Measurements from ENCODE around the gene IL17RD. TPM values are rescaled to one million over a fixed set of nuclear protein-coding genes. Genes with fewer than 3 reads are reported as not detected.

The IL17RD gene
- total RNA-seq, 1 donor from 2014 or later: not detected

DNA sequence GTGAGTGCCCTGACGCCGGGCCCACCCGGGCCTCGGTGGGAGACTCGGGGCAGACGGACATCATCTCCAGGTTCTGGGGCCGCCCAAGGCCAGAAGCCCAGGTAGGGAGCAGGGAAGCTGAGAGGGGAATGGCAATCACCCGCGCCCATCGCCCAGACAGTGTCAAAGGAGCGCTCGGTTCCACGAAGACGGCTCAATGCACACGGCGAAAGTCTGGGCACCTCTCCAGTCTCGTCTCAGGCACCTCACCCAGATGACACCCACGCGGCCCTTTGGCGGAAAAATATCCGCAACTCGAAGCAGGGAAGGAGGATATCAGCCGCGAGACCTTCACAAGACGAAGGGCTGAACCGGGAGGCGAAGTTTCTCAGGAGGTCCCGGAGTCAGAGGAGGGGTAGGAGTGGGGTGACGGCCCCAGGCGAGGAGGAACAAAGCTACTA is 916 bp downstream of the IL17RD start:
- no peak for ATAC-seq (ENCODE audit: low read depth)
- intact Hi-C loops (cut with micrococcal nuclease): loop anchor here (10.0 kb wide), 1 partner anchor 169 kb away; no protein-coding TSS in a partner anchor
- peak overlapping the region; percentile 84 for H3K4me3 Mint-ChIP-seq
- H3K27me3 Mint-ChIP-seq: peaks cover 48% of the 10 kb centered on the region
- ChIA-PET CTCF (no interaction called here), POLR2A (no interaction called here)
- TF ChIP-seq CTCF (IDR thresholded peaks at IDR 0.05): no peak
- H3K9me3 Mint-ChIP-seq: no peaks in the 10 kb centered on the region
- no peaks in the 10 kb centered on the region for H3K36me3 Mint-ChIP-seq (ENCODE audit: low read depth)
- H3K27ac Mint-ChIP-seq: no peak overlapping the region
- peak; percentile 22 for DNase-seq
- peaks cover 12% of the 10 kb centered on the region for H3K4me1 Mint-ChIP-seq

- intact Hi-C loops (cut with micrococcal nuclease): loop anchor here (10.0 kb wide), 1 partner anchor 169 kb away; no protein-coding TSS in a partner anchor
- CTCF ChIA-PET: no interaction called here
Measured at GRCh38 chr3:57163751-57164150, 1.4 kb downstream of the IL17RD start.

GRCh38 chr3:57161915-57162314 is 3.2 kb downstream of the IL17RD start:
- ATAC-seq (ENCODE audit: low read depth): no peak
- DNase-seq: no peak
- Mint-ChIP-seq H3K4me1 (peaks cover 16% of the 10 kb centered on the region), H3K27me3 (peaks cover 39% of the 10 kb centered on the region), H3K9me3 (no peaks in the 10 kb centered on the region), H3K27ac (no peak overlapping the region), H3K4me3 (no peak overlapping the region), H3K36me3 (ENCODE audit: low read depth) (no peaks in the 10 kb centered on the region)
- ChIA-PET POLR2A (no interaction called here), CTCF (no interaction called here)
- intact Hi-C loops (cut with micrococcal nuclease): loop anchor here (10.0 kb wide), 1 partner anchor 167 kb away; no protein-coding TSS in a partner anchor
- no peak for TF ChIP-seq CTCF (IDR thresholded peaks at IDR 0.05)

More at GRCh38 chr3:57163751-57164150, 1.4 kb downstream of the IL17RD start:
- ATAC-seq (ENCODE audit: low read depth): no peak
- no peak for DNase-seq
- Mint-ChIP-seq H3K9me3 (no peaks in the 10 kb centered on the region), H3K4me1 (peaks cover 16% of the 10 kb centered on the region), H3K4me3 (peak overlapping the region; percentile 84), H3K27ac (no peak overlapping the region), H3K36me3 (ENCODE audit: low read depth) (no peaks in the 10 kb centered on the region), H3K27me3 (peaks cover 48% of the 10 kb centered on the region)
- no peak for TF ChIP-seq CTCF (IDR thresholded peaks at IDR 0.05)
- POLR2A ChIA-PET: no interaction called here

GRCh38 chr3:57160765-57161538 is 4.2 kb downstream of the IL17RD start:
- POLR2A ChIA-PET: no interaction called here

More at GRCh38 chr3:57160765-57161538, 4.2 kb downstream of the IL17RD start:
- CTCF ChIA-PET: no interaction called here
- H3K27me3 Mint-ChIP-seq: peaks cover 36% of the 10 kb centered on the region
- DNase-seq: no peak
- H3K9me3 Mint-ChIP-seq: no peaks in the 10 kb centered on the region
- intact Hi-C loops (cut with micrococcal nuclease): loop anchor here (10.0 kb wide), 1 partner anchor 166 kb away; no protein-coding TSS in a partner anchor
- H3K36me3 Mint-ChIP-seq (ENCODE audit: low read depth): no peaks in the 10 kb centered on the region
- no peak for TF ChIP-seq CTCF (IDR thresholded peaks at IDR 0.05)
- H3K4me3 Mint-ChIP-seq: no peak overlapping the region
- no peak overlapping the region for H3K27ac Mint-ChIP-seq
- no peak for ATAC-seq (ENCODE audit: low read depth)
- peaks cover 16% of the 10 kb centered on the region for H3K4me1 Mint-ChIP-seq

Data from activated B cell treated with CpG ODN at 0.5 μM for 24 hours (primary cell).